Heart left ventricle (tissue), 16 donors: Measurements from ENCODE around the gene ZZZ3. TPM values are rescaled to one million over a fixed set of nuclear protein-coding genes. Genes with fewer than 3 reads are reported as not detected.
A peak's percentile ranks its signal among the peaks of the same experiment; 100 is the strongest.
"Not testable (repeated sequence)": the region's sequence is repeated elsewhere in the genome, so short reads cannot be mapped to it uniquely, and the experiment has no call there.

ENCODE experiments used
- ATAC-seq, 4 donors: fragments of 200-7000 bp; cut with Tn5 transposase; one replicate each; pipeline ENCODE4 v1.9.1; 2020 to 2022; ENCODE audit warnings: moderate library complexity in 4 of 4, mild to moderate bottlenecking in 3 of 4, moderate number of reproducible peaks in 1 of 4
- DNase-seq, 5 donors: peaks; one replicate each; pipeline ENCODE4 v3.0.0-alpha.2; 2020
- H3K27ac ChIP-seq, 12 donors: fragments of 200-600 bp; sonication (generic) in 4 of 12; one replicate each; pipeline versions ENCODE4 v1.5.0 to v1.8.0; 2016 to 2022; ENCODE audit warnings: mild to moderate bottlenecking in 2 of 12
- H3K27me3 ChIP-seq, 9 donors: fragments of 200-600 bp; sonication (generic) in 2 of 9; one replicate each; pipeline versions ENCODE4 v1.5.1 to v1.8.0; 2016 to 2022; ENCODE audit warnings: mild to moderate bottlenecking in 3 of 9
- H3K36me3 ChIP-seq, 9 donors: fragments of 200-600 bp; sonication (generic) in 2 of 9; one replicate each; pipeline versions ENCODE4 v1.5.0 to v1.8.0; 2018 to 2022; ENCODE audit warnings: mild to moderate bottlenecking in 2 of 9
- H3K4me1 ChIP-seq, 12 donors: fragments of 200-600 bp; sonication (generic) in 4 of 12; one replicate each; pipeline versions ENCODE4 v1.5.0 to v1.8.0; 2016 to 2022; ENCODE audit warnings: mild to moderate bottlenecking in 3 of 12
- H3K4me3 ChIP-seq, 12 donors: fragments of 200-600 bp; sonication (generic) in 4 of 12; one replicate each; pipeline versions ENCODE4 v1.5.0 to v1.8.0; 2017 to 2022; ENCODE audit warnings: mild to moderate bottlenecking in 9 of 12, moderate library complexity in 4 of 12
- H3K9me3 ChIP-seq, 12 donors: fragments of 200-600 bp; sonication (generic) in 4 of 12; one replicate each; pipeline versions ENCODE4 v1.5.0 to v1.8.0; 2016 to 2022; ENCODE audit warnings: mild to moderate bottlenecking in 1 of 12
- POLR2A ChIP-seq, 2 donors: fragments of 450-650 bp; IDR thresholded peaks; one replicate each; pipeline ENCODE4 v1.6.1; 2017; ENCODE audit warnings: antibody characterized with exemption in 2 of 2, mild to moderate bottlenecking in 2 of 2, moderate library complexity in 2 of 2
- WGBS, 4 donors: extraction: QIAGEN DNeasy Blood & Tissue Kit in 2 of 4; methylation state at CpG; one replicate each; pipeline versions ENCODE4 v1.1.5 to v1.1.7; 2013 to 2018; 5-methylcytosine and 5-hydroxymethylcytosine counted together
- intact Hi-C, 10 donors: fragments of 100-400 bp; cut with DNase I; formaldehyde crosslinking; loops; one replicate each; pipeline versions ENCODE4 v1.11.1 to v1.14.2; 2022
- polyA plus RNA-seq, 2 donors: library from polyadenylated mRNA; stranded (reverse); fragments of 200-250 nt; gene quantifications; one replicate each; pipeline ENCODE4 v1.2.3, GENCODE V29; 2013
- total RNA-seq, 9 donors: library from RNA; depleted of rRNA in 2 of 9; stranded (reverse); fragments of >200 nt in 2 of 9; fragmentation: NEBNext Ultra II Directional in 3 of 9; extraction: Animal tissue kit (Norgen Biotek cat#: 25700) in 3 of 9; gene quantifications; one replicate each; pipeline versions ENCODE4 v1.1.0 to v1.2.4, GENCODE V29; 2016 to 2023
- TF ChIP-seq, protein P1 (sequence below), 12 donors: fragments of 200-600 bp; sonication (generic) in 4 of 12; IDR thresholded peaks; one replicate each; pipeline versions ENCODE4 v1.5.0 to v1.8.0; 2018 to 2022; ENCODE audit warnings: antibody characterized with exemption in 12 of 12, mild to moderate bottlenecking in 5 of 12
- donor health status: ischemic (EF 13 %, LVEDD 7.1; RV severe dilation, severe dysfunction).
- donor health status: healthy with polysubstance abuse.
- donor health status: DM: no; HTN: yes; CAD: no.
- donor health status: DM: no; HTN: no; CAD: no.
- donor health status: ischemic (EF 25% LVEDD 6.9; RV normal size, moderate dysfunction).
- donor health status: ischemic (EF 25% LVEDD 5.7; RV mildly dilated, moderate dysfunction).
- donor health status: healthy.
- donor health status: DM: yes; HTN: yes; CAD: no.
- donor health status: ischemic (EF 35%, LVEDD 5.7; RV mildly dilated, moderate dysfunction).
- donor health status: nonischemic (EF 11% LVEDD 7.7; RV severe dilation, severe dysfunction).
- donor health status: DM: yes; HTN: yes; CAD: no.
- donor health status: PGD.
- donor health status: ischemic (EF 29% LVEDD 5.4; RV normal size, mild dysfunction).
- donor health status: nonischemic (EF 23%, LVEDD 6.1; RV moderate dilation, normal function).

ZZZ3 gene
- total and polyA plus RNA-seq, 11 donors = 7.0 to 45.1 (median 30.8) TPM

DNA sequence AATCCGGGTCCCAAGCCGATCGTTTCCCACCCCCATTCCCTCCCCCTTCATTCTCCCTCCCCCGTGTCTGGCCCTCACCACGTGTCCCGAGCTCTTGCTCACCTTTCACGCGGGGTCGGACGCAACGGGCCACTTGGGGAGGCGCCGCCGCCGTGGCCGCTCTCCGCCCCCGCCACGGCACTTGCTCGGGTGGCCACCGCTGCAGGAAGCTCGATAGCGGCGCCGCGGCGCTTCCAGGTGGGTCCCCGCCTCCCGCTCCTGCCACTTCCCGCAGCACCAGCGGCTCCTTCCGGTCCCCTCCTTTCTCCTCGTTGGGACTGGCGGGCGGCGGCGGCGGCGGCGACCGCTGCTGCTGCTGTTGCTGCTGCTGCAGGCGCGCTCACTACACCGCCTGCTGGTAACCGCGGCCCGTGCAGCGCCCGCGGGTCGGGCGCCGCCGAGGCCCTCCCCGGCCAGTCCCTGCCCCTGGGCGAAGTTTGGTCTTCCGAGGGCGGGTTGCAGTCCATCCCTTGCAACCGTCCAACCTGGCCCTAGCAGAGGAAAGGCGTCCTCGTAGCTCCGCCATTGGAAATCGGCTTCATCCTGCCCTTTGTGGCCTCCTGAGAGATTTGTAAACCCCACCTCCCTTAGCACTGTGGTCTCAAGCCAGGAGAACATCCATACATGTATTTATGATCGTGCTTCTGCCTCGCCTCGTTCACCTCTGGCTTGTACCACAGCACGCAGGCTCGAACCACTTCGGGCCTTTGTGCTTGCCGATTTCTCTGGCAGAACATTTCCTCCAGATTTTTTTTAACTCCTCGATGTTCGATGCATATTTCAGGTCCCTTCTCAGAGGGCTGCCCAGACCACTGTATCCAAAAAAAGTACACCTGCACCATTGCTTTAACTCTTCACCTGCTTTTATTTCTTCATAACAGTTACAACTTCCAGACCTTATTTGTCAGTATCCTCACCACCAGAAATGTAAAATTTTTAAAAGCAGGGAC is 996 bp upstream of the ZZZ3 start:
- H3K9me3 ChIP-seq = no peaks in the 10 kb centered on the region
- DNase-seq = peak; percentile 94 to 96 (median 95)
- H3K27me3 ChIP-seq = no peaks in the 10 kb centered on the region
- 0% methylated on average over 43 to 72 of the region's 72 CpGs for WGBS, 4 donors
- intact Hi-C loops = loop anchor here in 7 of 10 donors (2.0 to 10.0 kb wide), 10 partner anchors 99 to 539 kb away; no protein-coding TSS in a partner anchor
- ATAC-seq = peak; percentile 66 to 93 (median 88)
- TF ChIP-seq, protein P1, sequence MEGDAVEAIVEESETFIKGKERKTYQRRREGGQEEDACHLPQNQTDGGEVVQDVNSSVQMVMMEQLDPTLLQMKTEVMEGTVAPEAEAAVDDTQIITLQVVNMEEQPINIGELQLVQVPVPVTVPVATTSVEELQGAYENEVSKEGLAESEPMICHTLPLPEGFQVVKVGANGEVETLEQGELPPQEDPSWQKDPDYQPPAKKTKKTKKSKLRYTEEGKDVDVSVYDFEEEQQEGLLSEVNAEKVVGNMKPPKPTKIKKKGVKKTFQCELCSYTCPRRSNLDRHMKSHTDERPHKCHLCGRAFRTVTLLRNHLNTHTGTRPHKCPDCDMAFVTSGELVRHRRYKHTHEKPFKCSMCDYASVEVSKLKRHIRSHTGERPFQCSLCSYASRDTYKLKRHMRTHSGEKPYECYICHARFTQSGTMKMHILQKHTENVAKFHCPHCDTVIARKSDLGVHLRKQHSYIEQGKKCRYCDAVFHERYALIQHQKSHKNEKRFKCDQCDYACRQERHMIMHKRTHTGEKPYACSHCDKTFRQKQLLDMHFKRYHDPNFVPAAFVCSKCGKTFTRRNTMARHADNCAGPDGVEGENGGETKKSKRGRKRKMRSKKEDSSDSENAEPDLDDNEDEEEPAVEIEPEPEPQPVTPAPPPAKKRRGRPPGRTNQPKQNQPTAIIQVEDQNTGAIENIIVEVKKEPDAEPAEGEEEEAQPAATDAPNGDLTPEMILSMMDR (IDR thresholded peaks at IDR 0.05) = peak; percentile 83 to 98 (median 95)
- peak in 1 of 2 donors; percentile 58 for TF ChIP-seq POLR2A (IDR thresholded peaks at IDR 0.05)
- H3K27ac ChIP-seq = peak overlapping the region; percentile 86 to 99 (median 94)
- no peaks in the 10 kb centered on the region for H3K36me3 ChIP-seq
- peaks cover 0 to 43% (median 30%) of the 10 kb centered on the region in 12 donors for H3K4me1 ChIP-seq
- H3K4me3 ChIP-seq = peak overlapping the region; percentile 47 to 88 (median 70)

DNA sequence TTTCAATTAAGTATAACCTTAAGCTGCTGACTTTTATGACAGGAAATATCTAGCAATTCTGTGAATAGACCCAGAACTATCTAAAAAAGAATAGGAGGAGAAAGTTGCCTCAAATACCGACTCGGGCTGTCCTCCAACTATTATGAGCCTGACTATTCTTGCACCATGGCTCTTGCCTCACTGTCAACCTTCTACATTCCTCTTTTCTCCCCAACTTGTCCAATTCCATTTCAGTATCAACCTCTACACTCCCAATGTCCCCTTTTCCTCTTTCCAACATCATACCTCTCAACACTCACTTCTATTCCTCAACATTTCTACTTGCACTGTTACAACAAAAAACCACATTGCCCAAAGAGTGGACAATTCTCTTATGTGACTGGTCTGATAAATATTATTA is 2.3 kb downstream of the ZZZ3 start:
- intact Hi-C loops = loop anchor here in 7 of 10 donors (5.0 to 10.0 kb wide), 8 partner anchors 95 to 535 kb away; no protein-coding TSS in a partner anchor

DNA sequence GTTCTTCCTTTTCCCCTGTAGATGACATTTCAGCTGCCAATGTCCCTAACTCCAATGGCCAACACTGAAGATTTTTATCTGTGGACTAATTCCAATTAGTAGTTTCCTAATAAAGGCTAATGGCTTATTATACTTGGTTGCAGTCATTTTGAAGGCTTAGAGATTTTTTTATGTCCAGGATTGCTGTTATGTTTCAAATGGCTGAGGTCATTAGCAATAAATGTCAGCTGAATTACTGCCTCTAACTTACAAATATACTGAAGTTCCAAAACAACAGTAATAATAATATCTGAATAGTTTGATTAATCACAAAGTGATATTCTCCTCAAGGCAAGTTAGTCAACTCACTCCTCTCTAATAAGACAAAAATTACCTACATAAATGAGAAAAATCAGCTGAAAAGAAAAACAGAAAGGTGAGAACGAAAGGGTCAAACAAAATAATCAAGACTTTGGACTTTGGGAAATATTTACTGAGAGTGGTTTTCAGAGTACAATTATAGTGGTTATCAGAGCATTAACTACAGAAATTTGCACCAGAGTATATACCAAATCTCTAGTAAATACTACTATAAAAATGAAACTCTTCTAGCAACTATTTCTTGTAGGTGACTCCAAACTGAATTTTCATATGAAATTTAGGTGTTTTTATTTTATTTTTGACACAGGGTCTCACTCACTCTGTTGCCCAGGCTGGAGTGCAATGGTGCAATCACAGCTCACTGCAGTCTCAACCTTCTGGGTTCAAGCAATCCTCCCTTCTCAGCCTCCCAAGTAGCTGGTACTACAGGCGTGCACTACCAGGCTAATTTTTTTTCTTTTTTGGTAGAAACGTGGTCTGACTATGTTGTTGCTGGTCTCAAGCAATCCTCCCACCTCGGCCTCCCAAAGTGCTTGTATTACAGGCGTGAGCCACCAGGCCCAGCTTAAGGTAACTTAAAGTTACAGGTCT is 3.5 kb downstream of the ZZZ3 start:
- Histone ChIP-seq H3K4me1 (peaks cover 0 to 69% (median 31%) of the 10 kb centered on the region in 12 donors), H3K36me3 (peaks cover 0 to 3% (median 0%) of the 10 kb centered on the region in 9 donors), H3K9me3 (no peaks in the 10 kb centered on the region), H3K27me3 (no peaks in the 10 kb centered on the region), H3K27ac (no peak overlapping the region), H3K4me3 (no peak overlapping the region)
- ATAC-seq = no peak
- no peak for DNase-seq
- intact Hi-C loops = loop anchor here in 1 of 10 donors (10.0 kb wide), 1 partner anchor 84 kb away; no protein-coding TSS in a partner anchor
- WGBS, 4 donors = 88 to 94% (median 90%) methylated on average over 5 of the region's 5 CpGs
- TF ChIP-seq POLR2A (IDR thresholded peaks at IDR 0.05) = no peak
- TF ChIP-seq, protein P1 (IDR thresholded peaks at IDR 0.05) = no peak

More for the DNA sequence above, 2.3 kb downstream of the ZZZ3 start:
- no peak for DNase-seq
- Histone ChIP-seq H3K4me1 (peaks cover 0 to 66% (median 37%) of the 10 kb centered on the region in 12 donors), H3K9me3 (no peaks in the 10 kb centered on the region), H3K36me3 (peaks cover 0 to 3% (median 0%) of the 10 kb centered on the region in 9 donors), H3K4me3 (no peak overlapping the region), H3K27me3 (no peaks in the 10 kb centered on the region), H3K27ac (no peak overlapping the region)
- WGBS, 4 donors = 44 to 71% (median 58%) methylated on average over 2 of the region's 2 CpGs
- ATAC-seq = no peak
- no peak for TF ChIP-seq POLR2A (IDR thresholded peaks at IDR 0.05)
- TF ChIP-seq, protein P1 (IDR thresholded peaks at IDR 0.05) = no peak

DNA sequence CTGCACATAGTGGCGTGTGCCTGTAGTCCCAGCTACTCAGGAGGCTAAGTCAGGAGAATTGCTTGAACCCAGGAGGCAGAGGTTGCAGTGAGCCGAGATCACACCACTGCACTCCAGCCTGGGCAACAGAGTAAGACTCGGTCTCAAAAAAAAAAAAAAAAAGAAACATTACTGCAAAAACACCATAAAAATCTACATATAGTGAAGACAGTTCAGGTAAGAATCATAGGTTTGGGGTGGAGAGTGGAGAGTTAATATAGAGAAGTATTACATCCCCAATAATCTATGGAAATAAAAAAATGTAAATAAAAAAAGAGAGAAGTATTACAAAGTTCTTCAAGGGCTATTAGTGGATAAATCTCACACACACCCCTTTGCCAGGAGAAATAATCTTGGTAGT is 7.7 kb downstream of the ZZZ3 start:
- DNase-seq, ATAC-seq, H3K36me3 ChIP-seq, H3K4me3 ChIP-seq, H3K9me3 ChIP-seq, H3K27me3 ChIP-seq, H3K27ac ChIP-seq: not testable (repeated sequence)
- H3K4me1 ChIP-seq = peaks cover 0 to 68% (median 36%) of the 10 kb centered on the region in 12 donors
- WGBS, 4 donors = 87 to 94% (median 91%) methylated on average over 3 of the region's 3 CpGs
- intact Hi-C loops = loop anchor here in 1 of 10 donors (10.0 kb wide), 1 partner anchor 80 kb away; no protein-coding TSS in a partner anchor
